GM12892 (cell line): ENCODE data around the gene GYPA.
"Not testable (repeated sequence)": the region's sequence is repeated elsewhere in the genome, so short reads cannot be mapped to it uniquely, and the experiment has no call there.

Experiments
- POLR2A ChIP-seq: IDR thresholded peaks from 2 replicates; pipeline ENCODE4 v1.6.1; 2011; ENCODE audit warnings: low read depth, low read length, control low read depth
- POLR2AphosphoS5 ChIP-seq: IDR thresholded peaks from 2 replicates; pipeline ENCODE4 v1.6.1; 2011; ENCODE audit warnings: low read depth, low read length, control low read depth
- TAF1 ChIP-seq: IDR thresholded peaks from 2 replicates; pipeline ENCODE4 v1.6.1; 2011; ENCODE audit warnings: low read depth, mild to moderate bottlenecking, control low read depth, low read length, borderline replicate concordance

GRCh38 chr4:144139991-144140390 is 527 bp downstream of the GYPA start:
- TF ChIP-seq POLR2A, POLR2AphosphoS5, TAF1: not testable (repeated sequence)
